IPS DF 19.7 (cell line): Measurements from ENCODE around the gene C9orf152.

Experiments
- DNase-seq: peaks from one replicate; pipeline ENCODE4 v3.0.0-alpha.2; 2013; ENCODE audit warnings: low read depth, low spot score

The C9orf152 gene

GRCh38 chr9:110180511-110181434 is 27.2 kb downstream of the C9orf152 start:
- no peak for DNase-seq

- no peak for DNase-seq
These were observed 28.2 kb downstream of the C9orf152 start for GRCh38 chr9:110179734-110180133.

- no peak for DNase-seq
These were observed 29.7 kb downstream of the C9orf152 start for GRCh38 chr9:110178281-110178680.

- DNase-seq, result no peak
These were observed 32.5 kb downstream of the C9orf152 start for GRCh38 chr9:110175275-110175968.

GRCh38 chr9:110173322-110173642 is 34.7 kb downstream of the C9orf152 start:
- DNase-seq, result no peak

- DNase-seq, result no peak
These were observed 37.4 kb downstream of the C9orf152 start for GRCh38 chr9:110170357-110171257.

GRCh38 chr9:110168486-110168885 is 39.5 kb downstream of the C9orf152 start:
- DNase-seq, result no peak

- no peak for DNase-seq
These were observed 46.0 kb downstream of the C9orf152 start for GRCh38 chr9:110161940-110162339.

GRCh38 chr9:110160685-110161084 is 47.3 kb downstream of the C9orf152 start:
- no peak for DNase-seq

GRCh38 chr9:110160123-110160522 is 47.8 kb downstream of the C9orf152 start:
- DNase-seq, result no peak

- no peak for DNase-seq
These were observed 49.9 kb downstream of the C9orf152 start for GRCh38 chr9:110157823-110158664.

GRCh38 chr9:110156902-110157301 is 51.1 kb downstream of the C9orf152 start:
- no peak for DNase-seq

- DNase-seq, result no peak
These were observed 51.5 kb downstream of the C9orf152 start for GRCh38 chr9:110156416-110156815.

GRCh38 chr9:110155751-110156150 is 52.2 kb downstream of the C9orf152 start:
- no peak for DNase-seq

- DNase-seq, result no peak
These were observed 54.5 kb downstream of the C9orf152 start for GRCh38 chr9:110153431-110153830.

- no peak for DNase-seq
These were observed 55.1 kb downstream of the C9orf152 start for GRCh38 chr9:110152704-110153374.
